HCT116 (cell line): Measurements from ENCODE around the gene SEC23IP. TPM values are rescaled to one million over a fixed set of nuclear protein-coding genes. Genes with fewer than 3 reads are reported as not detected.

Experiments used
- ATAC-seq: fragments of 200-7000 bp; cut with Tn5 transposase; 2 replicates; pipeline ENCODE4 v1.9.1; 2020; ENCODE audit warnings: mild to moderate bottlenecking, moderate library complexity
- BruUV-seq: library from RNA; stranded (reverse); fragments of 400-500 nt; replicated peaks from 2 replicates; lab custom pipeline; 2021; lab: Mats Ljungman, UMichigan
- CTCF ChIA-PET: fragments of 300-600 bp; sonication (Branson Sonifier 250); formaldehyde crosslinking; loops from one replicate; lab custom pipeline; 2021; ENCODE audit warnings: antibody characterized with exemption; lab: Charles Lee
- POLR2A ChIA-PET: fragments of 300-600, 350-600 bp; sonication (Branson Sonifier 250); formaldehyde crosslinking; loops from one replicate; lab custom pipeline; 2021; ENCODE audit warnings: antibody characterized with exemption; lab: Charles Lee
- RAD21 ChIA-PET, 2 experiments: fragments of 300-600 bp; sonication (Branson Sonifier 250); formaldehyde crosslinking; loops; one replicate each; lab custom pipeline; 2023; ENCODE audit warnings: low total read pairs in 2 of 2; ENCODE audit not compliant: uncharacterized antibody in 2 of 2, unreplicated experiment in 2 of 2, low non-redundant PET in 1 of 2; lab: Charles Lee
- DNase-seq: peaks from one replicate; pipeline ENCODE4 v3.0.0-alpha.2; 2010; ENCODE audit warnings: low read depth, low spot score
- H2AFZ ChIP-seq: fragments of 200-600 bp; shearing (Covaris generic), sonication (generic); 2 replicates; pipeline ENCODE4 v1.6.1; 2017; ENCODE audit warnings: low read depth, mixed run types, mixed read lengths, antibody characterized with exemption, low read length; ENCODE audit not compliant: poor library complexity, severe bottlenecking
- H3K27ac ChIP-seq: 2 replicates; pipeline ENCODE4 v1.5.1; 2012; ENCODE audit warnings: low read depth, low read length
- H3K27me3 ChIP-seq: fragments of 200-600 bp; sonication (generic); 2 replicates; pipeline ENCODE4 v1.6.1; 2016; ENCODE audit warnings: mixed run types, low read length, mixed read lengths; ENCODE audit not compliant: insufficient read depth
- H3K36me3 ChIP-seq, 2 experiments: fragments of 200-500 bp in 1 of 2; fragments of 200-600 bp in 1 of 2; sonication (Bioruptor generic) in 1 of 2; sonication (generic) in 1 of 2; 2 replicates each; pipeline versions ENCODE4 v1.5.1 to v1.6.1; 2014 to 2016; ENCODE audit warnings: low read length in 2 of 2, inconsistent platforms in 1 of 2, mixed read lengths in 1 of 2, mixed run types in 1 of 2; ENCODE audit not compliant: insufficient read depth in 2 of 2, control insufficient read depth in 1 of 2
- H3K4me1 ChIP-seq, 2 experiments: fragments of 200-600 bp in 1 of 2; sonication (generic) in 1 of 2; 2 replicates each; pipeline versions ENCODE4 v1.5.1 to v1.6.1; 2012 to 2017; ENCODE audit warnings: low read length in 2 of 2, inconsistent platforms in 1 of 2, mild to moderate bottlenecking in 1 of 2, mixed read lengths in 1 of 2, mixed run types in 1 of 2, moderate library complexity in 1 of 2; ENCODE audit not compliant: insufficient read depth in 2 of 2, control insufficient read depth in 1 of 2
- H3K4me2 ChIP-seq: fragments of 200-600 bp; sonication (generic); 2 replicates; pipeline ENCODE4 v1.6.1; 2017; ENCODE audit warnings: mixed run types, low read length, mixed read lengths
- H3K4me3 ChIP-seq, 2 experiments: fragments of 200-600 bp in 1 of 2; sonication (generic) in 1 of 2; replicated peaks in 1 of 2; 2 replicates each; pipeline ENCODE4 v1.5.1; 2011 to 2016; ENCODE audit warnings: low read length in 2 of 2, control low read depth in 1 of 2, low read depth in 1 of 2, mild to moderate bottlenecking in 1 of 2, mixed read lengths in 1 of 2, mixed run types in 1 of 2
- H3K79me2 ChIP-seq: fragments of 200-600 bp; sonication (generic); 2 replicates; pipeline ENCODE4 v1.6.1; 2017; ENCODE audit warnings: mild to moderate bottlenecking, mixed run types, low read length, moderate library complexity, mixed read lengths; ENCODE audit not compliant: insufficient read depth
- H3K9ac ChIP-seq: fragments of 200-600 bp; sonication (generic); 2 replicates; pipeline ENCODE4 v1.6.1; 2016; ENCODE audit warnings: low read length, mixed read lengths
- H3K9me2 ChIP-seq: fragments of 200-600 bp; sonication (generic), shearing (Covaris generic); 2 replicates; pipeline ENCODE4 v1.6.1; 2017; ENCODE audit warnings: mixed run types, mild to moderate bottlenecking, moderate library complexity; ENCODE audit not compliant: insufficient read depth
- H3K9me3 ChIP-seq, 2 experiments: fragments of 200-500 bp in 1 of 2; fragments of 200-600 bp in 1 of 2; sonication (Bioruptor generic) in 1 of 2; sonication (generic) in 1 of 2; 2 replicates each; pipeline ENCODE4 v1.6.1; 2014 to 2017; ENCODE audit warnings: low read length in 2 of 2, mixed read lengths in 2 of 2, inconsistent platforms in 1 of 2, low read depth in 1 of 2, mild to moderate bottlenecking in 1 of 2, mixed run types in 1 of 2, moderate library complexity in 1 of 2; ENCODE audit not compliant: control insufficient read depth in 1 of 2, insufficient read depth in 1 of 2
- H4K20me1 ChIP-seq: fragments of 200-600 bp; sonication (generic), shearing (Covaris generic); 2 replicates; pipeline ENCODE4 v1.6.1; 2017; ENCODE audit warnings: mixed run types, mild to moderate bottlenecking, moderate library complexity; ENCODE audit not compliant: insufficient read depth
- CEBPB ChIP-seq: IDR thresholded peaks from 2 replicates; pipeline ENCODE4 v1.6.1; 2012; ENCODE audit warnings: low read depth
- ELF1 ChIP-seq: IDR thresholded peaks from 2 replicates; pipeline ENCODE4 v1.6.1; 2012; ENCODE audit warnings: low read depth, borderline replicate concordance
- JUND ChIP-seq: IDR thresholded peaks from 2 replicates; pipeline ENCODE4 v1.6.1; 2012
- POLR2A ChIP-seq: IDR thresholded peaks from 2 replicates; pipeline ENCODE4 v1.7.0; 2011; ENCODE audit warnings: borderline replicate concordance; ENCODE audit not compliant: insufficient read depth, insufficient read length; ENCODE audit errors: extremely low read depth
- SP1 ChIP-seq: IDR thresholded peaks from 2 replicates; pipeline ENCODE4 v1.6.1; 2012; ENCODE audit warnings: low read depth
- SRF ChIP-seq: IDR thresholded peaks from 2 replicates; pipeline ENCODE4 v1.6.1; 2012; ENCODE audit warnings: low read depth
- ZNF274 ChIP-seq: fragments of 200-500 bp; sonication (Bioruptor generic); IDR thresholded peaks from 2 replicates; pipeline ENCODE4 v1.6.1; 2014; ENCODE audit warnings: mild to moderate bottlenecking, low read depth, low read length, inconsistent platforms
- intact Hi-C: fragments of 100-400 bp; cut with micrococcal nuclease; formaldehyde crosslinking; loops from 2 replicates; pipeline ENCODE4 v1.10.0; 2022
- total RNA-seq: library from RNA; stranded (reverse); gene quantifications from one replicate; pipeline ENCODE4 v1.2.1, GENCODE V29; 2021; ENCODE audit not compliant: unreplicated experiment
- TF ChIP-seq, protein P1 (sequence below): IDR thresholded peaks from 2 replicates; pipeline ENCODE4 v1.6.1; 2012
- TF ChIP-seq, protein P2 (sequence below): IDR thresholded peaks from 2 replicates; pipeline ENCODE4 v1.6.1; 2011; ENCODE audit warnings: mild to moderate bottlenecking, low read length, moderate library complexity; ENCODE audit not compliant: insufficient replicate concordance; ENCODE audit errors: extremely low read depth
- TF ChIP-seq, protein P3 (sequence below): IDR thresholded peaks from 2 replicates; pipeline ENCODE4 v1.6.1; 2012; ENCODE audit warnings: low read depth
- TF ChIP-seq, protein P4 (sequence below): IDR thresholded peaks from 2 replicates; pipeline ENCODE4 v1.6.1; 2012

Gene SEC23IP
- total RNA-seq, 1 experiment from 2014 or later = 122 TPM

DNA sequence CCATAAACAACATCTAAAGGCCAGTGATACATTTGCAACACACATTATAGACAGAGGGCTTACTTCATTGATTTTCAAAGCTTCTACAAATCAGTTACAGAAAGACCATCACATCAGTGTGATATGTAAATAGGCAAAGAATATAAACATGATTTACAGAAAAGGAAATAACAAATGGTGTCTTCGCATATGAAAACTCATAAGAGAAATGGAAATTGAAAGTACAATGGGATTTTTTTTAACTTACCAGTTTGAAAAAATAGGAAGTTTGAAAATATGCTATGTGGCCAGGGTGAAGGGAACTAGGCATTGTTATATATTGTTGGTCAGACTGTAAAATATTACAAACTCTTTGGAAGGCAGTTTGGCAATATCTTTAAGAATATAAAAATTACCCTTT lies 27.3 kb downstream of the SEC23IP start:
- ChIA-PET RAD21 (no interaction called here), POLR2A (no interaction called here), CTCF (no interaction called here)
- no peaks in the 10 kb centered on the region for H3K27me3 ChIP-seq
- no peak overlapping the region for H3K4me2 ChIP-seq
- H3K9ac ChIP-seq = no peak overlapping the region
- no peaks in the 10 kb centered on the region for H3K9me3 ChIP-seq
- H3K27ac ChIP-seq = no peak overlapping the region
- H3K36me3 ChIP-seq = peaks cover 56 to 78% of the 10 kb centered on the region in 2 experiments
- DNase-seq (no peak), ATAC-seq (no peak)
- no peaks in the 10 kb centered on the region for H3K4me1 ChIP-seq
- peaks cover 11% of the 10 kb centered on the region; the same call in 1 of the 2 replicates for H3K79me2 ChIP-seq
- H3K9me2 ChIP-seq = no peaks in the 10 kb centered on the region
- 0 out of 2 replicates have a peak, but pooled peaks cover 5% of the 10 kb centered on the region for H4K20me1 ChIP-seq
- TF ChIP-seq POLR2A (no peak), JUND (no peak), SP1 (no peak), SRF (no peak)
- TF ChIP-seq, protein P1, sequence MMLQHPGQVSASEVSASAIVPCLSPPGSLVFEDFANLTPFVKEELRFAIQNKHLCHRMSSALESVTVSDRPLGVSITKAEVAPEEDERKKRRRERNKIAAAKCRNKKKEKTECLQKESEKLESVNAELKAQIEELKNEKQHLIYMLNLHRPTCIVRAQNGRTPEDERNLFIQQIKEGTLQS = no peak
- TF ChIP-seq, protein P2, sequence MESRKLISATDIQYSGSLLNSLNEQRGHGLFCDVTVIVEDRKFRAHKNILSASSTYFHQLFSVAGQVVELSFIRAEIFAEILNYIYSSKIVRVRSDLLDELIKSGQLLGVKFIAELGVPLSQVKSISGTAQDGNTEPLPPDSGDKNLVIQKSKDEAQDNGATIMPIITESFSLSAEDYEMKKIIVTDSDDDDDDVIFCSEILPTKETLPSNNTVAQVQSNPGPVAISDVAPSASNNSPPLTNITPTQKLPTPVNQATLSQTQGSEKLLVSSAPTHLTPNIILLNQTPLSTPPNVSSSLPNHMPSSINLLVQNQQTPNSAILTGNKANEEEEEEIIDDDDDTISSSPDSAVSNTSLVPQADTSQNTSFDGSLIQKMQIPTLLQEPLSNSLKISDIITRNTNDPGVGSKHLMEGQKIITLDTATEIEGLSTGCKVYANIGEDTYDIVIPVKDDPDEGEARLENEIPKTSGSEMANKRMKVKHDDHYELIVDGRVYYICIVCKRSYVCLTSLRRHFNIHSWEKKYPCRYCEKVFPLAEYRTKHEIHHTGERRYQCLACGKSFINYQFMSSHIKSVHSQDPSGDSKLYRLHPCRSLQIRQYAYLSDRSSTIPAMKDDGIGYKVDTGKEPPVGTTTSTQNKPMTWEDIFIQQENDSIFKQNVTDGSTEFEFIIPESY = no peak
- no peak overlapping the region for H3K4me3 ChIP-seq
- intact Hi-C loops = no loop called here
- BruUV-seq = no TSS peak
- H2AFZ ChIP-seq = no peak overlapping the region

DNA sequence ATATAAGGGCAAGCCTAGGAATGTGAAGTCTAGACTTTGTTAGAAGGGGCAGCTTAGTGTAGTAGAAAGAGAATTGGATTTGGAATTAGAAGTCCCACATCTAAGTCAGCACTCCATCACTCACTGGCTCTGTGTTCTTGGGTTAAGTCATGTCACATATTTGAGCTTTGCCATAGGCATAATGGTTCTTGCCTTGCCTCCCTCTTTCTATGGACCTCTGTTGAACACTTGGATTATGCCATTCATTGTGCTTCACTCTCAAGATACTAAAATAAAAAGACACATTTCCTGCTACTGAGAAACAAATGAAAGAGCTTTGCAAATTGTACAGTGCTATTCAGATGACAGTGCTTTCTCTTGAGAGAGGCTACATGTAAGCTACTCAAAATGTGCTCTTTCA lies 35.9 kb downstream of the SEC23IP start:
- no peaks in the 10 kb centered on the region for H3K9me2 ChIP-seq
- ATAC-seq = no peak
- no peak overlapping the region for H3K4me2 ChIP-seq
- H3K79me2 ChIP-seq = no peaks in the 10 kb centered on the region
- ChIA-PET RAD21 (no interaction called here), CTCF (no interaction called here), POLR2A (no interaction called here)
- peaks cover 70 to 76% of the 10 kb centered on the region in 2 experiments for H3K36me3 ChIP-seq
- peaks cover 3% of the 10 kb centered on the region; the same call in 1 of the 2 replicates for H4K20me1 ChIP-seq
- no peaks in the 10 kb centered on the region for H3K27me3 ChIP-seq
- no peak overlapping the region for H2AFZ ChIP-seq
- no peak overlapping the region for H3K9ac ChIP-seq
- H3K4me1 ChIP-seq = no peaks in the 10 kb centered on the region
- BruUV-seq = no TSS peak
- DNase-seq = no peak
- no peak overlapping the region for H3K4me3 ChIP-seq
- intact Hi-C loops = no loop called here
- no peak overlapping the region for H3K27ac ChIP-seq
- H3K9me3 ChIP-seq = no peaks in the 10 kb centered on the region
- TF ChIP-seq, protein P3, sequence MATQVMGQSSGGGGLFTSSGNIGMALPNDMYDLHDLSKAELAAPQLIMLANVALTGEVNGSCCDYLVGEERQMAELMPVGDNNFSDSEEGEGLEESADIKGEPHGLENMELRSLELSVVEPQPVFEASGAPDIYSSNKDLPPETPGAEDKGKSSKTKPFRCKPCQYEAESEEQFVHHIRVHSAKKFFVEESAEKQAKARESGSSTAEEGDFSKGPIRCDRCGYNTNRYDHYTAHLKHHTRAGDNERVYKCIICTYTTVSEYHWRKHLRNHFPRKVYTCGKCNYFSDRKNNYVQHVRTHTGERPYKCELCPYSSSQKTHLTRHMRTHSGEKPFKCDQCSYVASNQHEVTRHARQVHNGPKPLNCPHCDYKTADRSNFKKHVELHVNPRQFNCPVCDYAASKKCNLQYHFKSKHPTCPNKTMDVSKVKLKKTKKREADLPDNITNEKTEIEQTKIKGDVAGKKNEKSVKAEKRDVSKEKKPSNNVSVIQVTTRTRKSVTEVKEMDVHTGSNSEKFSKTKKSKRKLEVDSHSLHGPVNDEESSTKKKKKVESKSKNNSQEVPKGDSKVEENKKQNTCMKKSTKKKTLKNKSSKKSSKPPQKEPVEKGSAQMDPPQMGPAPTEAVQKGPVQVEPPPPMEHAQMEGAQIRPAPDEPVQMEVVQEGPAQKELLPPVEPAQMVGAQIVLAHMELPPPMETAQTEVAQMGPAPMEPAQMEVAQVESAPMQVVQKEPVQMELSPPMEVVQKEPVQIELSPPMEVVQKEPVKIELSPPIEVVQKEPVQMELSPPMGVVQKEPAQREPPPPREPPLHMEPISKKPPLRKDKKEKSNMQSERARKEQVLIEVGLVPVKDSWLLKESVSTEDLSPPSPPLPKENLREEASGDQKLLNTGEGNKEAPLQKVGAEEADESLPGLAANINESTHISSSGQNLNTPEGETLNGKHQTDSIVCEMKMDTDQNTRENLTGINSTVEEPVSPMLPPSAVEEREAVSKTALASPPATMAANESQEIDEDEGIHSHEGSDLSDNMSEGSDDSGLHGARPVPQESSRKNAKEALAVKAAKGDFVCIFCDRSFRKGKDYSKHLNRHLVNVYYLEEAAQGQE = no peak
- TF ChIP-seq, protein P1 = no peak
- TF ChIP-seq ELF1 (no peak), CEBPB (no peak), SP1 (no peak), ZNF274 (no peak), SRF (no peak)
- TF ChIP-seq, protein P4, sequence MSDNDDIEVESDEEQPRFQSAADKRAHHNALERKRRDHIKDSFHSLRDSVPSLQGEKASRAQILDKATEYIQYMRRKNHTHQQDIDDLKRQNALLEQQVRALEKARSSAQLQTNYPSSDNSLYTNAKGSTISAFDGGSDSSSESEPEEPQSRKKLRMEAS = no peak
